NCI-H128 (cell line): ENCODE measurements around the gene TOMM40L.
A peak's percentile ranks its signal among the peaks of the same experiment; 100 is the strongest.

ENCODE experiments used
- DNase-seq: peaks from one replicate; lab custom pipeline; 2025; ENCODE audit not compliant: unreplicated experiment; lab: John Stamatoyannopoulos, UW

Gene TOMM40L

GRCh38 chr1:161196521-161197451 is 29.1 kb upstream of the TOMM40L start:
- DNase-seq, result no peak

- no peak for DNase-seq
These were observed 28.2 kb upstream of the TOMM40L start for GRCh38 chr1:161197560-161198193.

- DNase-seq, result no peak
These were observed 27.5 kb upstream of the TOMM40L start for GRCh38 chr1:161198194-161198896.

GRCh38 chr1:161198897-161199431 is 26.9 kb upstream of the TOMM40L start, which contains the start of gene ADAMTS4:
Gene ADAMTS4, minus strand, starts transcription at chr1:161199054. Its CDS starts 427 bp downstream, at chr1:161198627.
- no peak for DNase-seq

GRCh38 chr1:161199506-161200139 is 26.2 kb upstream of the TOMM40L start:
- no peak for DNase-seq

- no peak for DNase-seq
These were observed 25.4 kb upstream of the TOMM40L start for GRCh38 chr1:161200421-161200991.

GRCh38 chr1:161200992-161201835 is 24.6 kb upstream of the TOMM40L start:
- no peak for DNase-seq

- DNase-seq, result peak; percentile 99
These were observed 23.8 kb upstream of the TOMM40L start, which contains the start of gene NDUFS2 for GRCh38 chr1:161201836-161202712. Gene NDUFS2, plus strand, starts transcription at chr1:161202367. Its CDS starts 19 bp downstream, at chr1:161202386.

- DNase-seq, result no peak
These were observed 19.3 kb upstream of the TOMM40L start for GRCh38 chr1:161206411-161207140.

- DNase-seq, result no peak
These were observed 18.7 kb upstream of the TOMM40L start for GRCh38 chr1:161207173-161207572.

- DNase-seq, result peak; percentile 57
These were observed 16.0 kb upstream of the TOMM40L start for GRCh38 chr1:161209790-161210409.

GRCh38 chr1:161214369-161214768 is 11.5 kb upstream of the TOMM40L start:
- no peak for DNase-seq

- DNase-seq, result no peak
These were observed 10.8 kb upstream of the TOMM40L start, which contains the start of gene FCER1G for GRCh38 chr1:161215076-161215475. Gene FCER1G, plus strand, starts transcription at chr1:161215295. Its CDS starts 27 bp downstream, at chr1:161215322.

- no peak for DNase-seq
These were observed 8.7 kb upstream of the TOMM40L start for GRCh38 chr1:161216945-161217712.

GRCh38 chr1:161217831-161218230 is 8.0 kb upstream of the TOMM40L start:
- DNase-seq, result no peak

GRCh38 chr1:161218301-161219077 is 7.4 kb upstream of the TOMM40L start:
- DNase-seq, result no peak
